GM03348 (cell line): Measurements from ENCODE around the gene EPHB6.

Source experiments
- DNase-seq: peaks from one replicate; pipeline ENCODE4 v3.0.0; 2012; ENCODE audit warnings: low spot score

EPHB6 gene

GRCh38 chr7:142833174-142834048, 21.5 kb upstream of the EPHB6 start:
- no peak for DNase-seq

- no peak for DNase-seq
Measured at GRCh38 chr7:142835487-142835886, 19.4 kb upstream of the EPHB6 start.

GRCh38 chr7:142836426-142836825, 18.4 kb upstream of the EPHB6 start:
- DNase-seq: no peak

GRCh38 chr7:142838461-142839213, 16.2 kb upstream of the EPHB6 start:
- no peak for DNase-seq

- DNase-seq: no peak
Measured at GRCh38 chr7:142842251-142842766, 12.6 kb upstream of the EPHB6 start.

GRCh38 chr7:142847353-142847752, 7.5 kb upstream of the EPHB6 start:
- DNase-seq: no peak

GRCh38 chr7:142851269-142851668, 3.6 kb upstream of the EPHB6 start:
- no peak for DNase-seq

- no peak for DNase-seq
Measured at GRCh38 chr7:142851919-142852318, 3.0 kb upstream of the EPHB6 start.

GRCh38 chr7:142853739-142854371, 1.0 kb upstream of the EPHB6 start:
- DNase-seq: peak; percentile 77

GRCh38 chr7:142855114-142855743, 353 bp downstream of the EPHB6 start:
- DNase-seq: no peak

- DNase-seq: no peak
Measured at GRCh38 chr7:142855756-142856564, 1.1 kb downstream of the EPHB6 start.

- DNase-seq: no peak
Measured at GRCh38 chr7:142856565-142857245, 1.8 kb downstream of the EPHB6 start.

GRCh38 chr7:142857625-142858024, 2.7 kb downstream of the EPHB6 start:
- no peak for DNase-seq

- DNase-seq: no peak
Measured at GRCh38 chr7:142859411-142859810, 4.5 kb downstream of the EPHB6 start.

- DNase-seq: no peak
Measured at GRCh38 chr7:142859829-142860228, 5.0 kb downstream of the EPHB6 start.

GRCh38 chr7:142860968-142861367, 6.1 kb downstream of the EPHB6 start:
- DNase-seq: no peak

- DNase-seq: no peak
Measured at GRCh38 chr7:142862351-142862750, 7.5 kb downstream of the EPHB6 start.

GRCh38 chr7:142862786-142863400, 8.0 kb downstream of the EPHB6 start:
- DNase-seq: no peak

GRCh38 chr7:142863891-142864685, 9.2 kb downstream of the EPHB6 start:
- DNase-seq: peak; percentile 4
